GM04504 (cell line): ENCODE measurements around the gene CLTC.
"Not testable (repeated sequence)": the region's sequence is repeated elsewhere in the genome, so short reads cannot be mapped to it uniquely, and the experiment has no call there.

Source experiments
- DNase-seq: peaks from one replicate; pipeline ENCODE4 v3.0.0-alpha.2; 2012; ENCODE audit warnings: low read depth

The CLTC gene

DNA sequence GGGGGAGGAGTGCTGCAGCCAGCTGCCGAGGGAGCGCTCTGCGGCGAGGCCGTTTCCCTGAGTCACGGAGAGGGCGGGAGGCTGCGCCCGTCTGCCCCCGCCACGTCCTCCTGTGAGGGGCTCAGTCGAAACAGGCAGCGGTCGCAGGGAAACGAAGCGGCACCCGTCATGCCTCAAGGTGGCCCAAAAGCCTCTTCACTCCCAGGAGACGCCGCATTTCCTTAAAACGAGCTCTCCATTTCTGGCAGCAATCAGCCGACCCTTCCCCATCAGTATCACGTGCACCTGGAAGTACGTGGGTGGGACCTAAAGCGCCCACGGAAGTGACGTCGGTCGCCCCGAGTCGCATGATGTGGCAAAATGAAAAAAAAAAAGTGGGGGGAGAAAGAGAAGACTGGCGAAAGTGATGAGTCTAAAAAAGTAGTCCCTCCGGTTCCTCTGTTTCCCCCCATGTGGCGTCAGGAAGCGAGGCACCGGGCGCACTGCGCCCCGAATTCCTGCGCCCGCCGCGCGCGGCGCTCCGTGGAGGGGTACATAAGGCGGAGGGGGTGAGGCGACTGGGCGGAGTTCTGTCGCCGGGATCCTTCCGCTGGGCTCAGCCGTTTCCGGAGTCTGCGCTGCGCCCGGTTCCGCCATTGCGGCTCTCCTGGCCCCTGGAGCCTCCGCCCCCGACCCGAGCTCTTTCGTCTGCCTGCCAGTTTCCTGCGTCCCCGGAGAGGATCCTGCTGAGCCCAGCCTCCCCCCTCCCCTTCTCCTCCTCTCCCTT lies at the start of gene CLTC:
Gene CLTC (plus strand): TSS at position 598 of the 766 bp plus-strand sequence. CDS start 237 bp downstream, outside the sequence.
- DNase-seq, result peak; percentile 96

DNA sequence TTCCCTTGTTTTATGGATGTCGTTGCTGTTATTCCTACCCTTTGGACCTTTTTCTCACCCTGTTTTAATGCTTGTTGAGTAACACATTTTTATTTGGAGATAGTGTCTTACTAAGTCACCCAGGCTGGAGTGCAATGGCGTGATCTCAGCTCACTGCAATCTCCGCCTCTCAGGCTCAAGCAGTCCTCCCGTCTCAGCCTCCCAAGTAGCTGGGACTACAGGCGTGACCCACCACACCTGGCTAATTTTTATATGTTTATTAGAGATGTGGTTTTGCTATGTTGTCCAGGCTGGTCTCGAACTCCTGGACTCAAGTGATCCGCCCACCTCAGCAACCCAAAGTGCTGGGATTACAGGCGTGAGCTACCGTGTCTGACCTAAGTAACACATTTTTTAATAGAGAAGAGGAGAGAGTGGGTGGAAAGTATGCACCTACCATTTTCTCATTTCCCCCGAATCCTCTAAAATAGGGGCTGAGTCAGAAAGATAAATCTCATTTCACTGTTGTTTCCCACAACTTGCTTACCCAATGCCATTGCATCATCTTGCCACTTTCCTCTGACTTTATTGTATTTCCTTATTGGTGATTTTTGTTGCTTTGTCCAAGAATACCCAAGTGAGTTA lies 47.3 kb upstream of the CLTC start:
- peak; percentile 9 for DNase-seq

DNA sequence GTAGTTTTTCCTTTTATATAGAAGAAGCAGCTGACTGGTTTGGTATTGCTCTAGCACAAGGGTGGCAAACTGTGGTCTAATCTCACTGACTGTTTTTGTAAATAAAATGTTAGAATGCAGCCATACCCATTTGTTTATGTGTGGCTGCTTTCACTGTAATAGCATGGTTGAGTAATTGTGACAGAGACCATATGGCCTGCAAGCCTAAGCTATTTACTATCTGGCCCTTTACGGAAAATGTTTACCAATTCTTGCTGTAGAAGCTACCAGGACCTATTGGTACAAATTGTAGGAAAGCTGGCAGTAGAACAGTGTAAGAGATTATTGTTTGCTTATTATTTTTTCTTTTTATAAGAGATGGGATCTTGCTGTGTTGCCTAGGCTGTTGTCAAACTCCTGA lies 35.5 kb upstream of the CLTC start:
- not testable (repeated sequence) for DNase-seq

DNA sequence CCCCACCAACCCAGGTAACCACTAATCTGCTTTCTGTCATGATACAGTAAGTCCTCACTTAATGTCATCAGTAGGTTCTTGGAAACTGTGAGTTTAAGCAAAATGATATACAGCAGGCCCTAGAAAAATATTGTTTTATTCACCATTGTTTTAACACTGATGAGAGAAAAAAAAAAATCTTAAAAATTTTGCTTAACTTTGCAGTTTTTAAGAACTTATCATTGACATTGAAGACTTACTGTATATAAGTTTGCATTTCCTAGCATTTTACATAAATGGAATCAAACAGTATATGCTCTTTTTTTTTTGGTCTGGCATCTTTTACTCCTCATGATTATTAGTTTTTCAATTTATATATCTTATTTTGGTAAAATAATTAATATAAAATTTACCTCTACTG lies 19.5 kb upstream of the CLTC start:
- no peak for DNase-seq

DNA sequence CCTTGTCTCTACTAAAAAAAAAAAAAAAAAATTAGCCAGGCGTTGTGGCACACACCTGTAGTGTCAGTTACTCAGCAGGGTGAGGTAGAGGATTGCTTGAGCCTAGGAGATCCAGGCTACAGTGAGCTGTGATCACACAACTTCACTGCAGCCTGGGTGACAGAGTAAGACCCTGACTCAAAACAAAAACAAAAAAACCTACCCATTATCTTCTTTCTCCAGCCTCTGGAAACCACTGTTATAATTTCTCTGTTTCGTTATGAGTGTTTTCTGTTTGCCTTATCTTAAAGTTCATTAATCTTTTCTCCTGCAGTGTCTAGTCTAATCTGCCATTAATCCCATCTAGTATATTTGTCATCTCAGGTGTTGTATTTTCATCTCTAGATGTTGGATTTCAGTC lies 18.6 kb upstream of the CLTC start:
- no peak for DNase-seq

DNA sequence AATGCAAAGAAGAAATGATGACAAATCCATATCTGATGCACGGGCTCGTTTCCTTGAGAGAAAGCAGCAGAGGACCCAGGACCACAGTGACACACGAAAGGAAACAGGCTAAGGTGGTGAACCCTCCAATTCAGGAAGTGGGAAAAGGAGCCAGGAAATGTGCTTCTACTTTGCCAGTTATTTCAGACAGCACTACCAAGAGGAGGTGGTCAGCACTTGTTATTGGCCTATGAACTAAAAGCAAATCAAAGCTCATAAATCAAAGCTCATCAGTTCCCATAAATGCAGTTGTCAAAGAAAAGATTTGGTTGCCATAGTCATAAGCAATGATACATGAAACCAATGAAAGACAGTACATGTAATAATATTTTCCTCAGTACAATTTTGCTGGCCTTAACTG lies 12.6 kb upstream of the CLTC start:
- DNase-seq, result no peak

DNA sequence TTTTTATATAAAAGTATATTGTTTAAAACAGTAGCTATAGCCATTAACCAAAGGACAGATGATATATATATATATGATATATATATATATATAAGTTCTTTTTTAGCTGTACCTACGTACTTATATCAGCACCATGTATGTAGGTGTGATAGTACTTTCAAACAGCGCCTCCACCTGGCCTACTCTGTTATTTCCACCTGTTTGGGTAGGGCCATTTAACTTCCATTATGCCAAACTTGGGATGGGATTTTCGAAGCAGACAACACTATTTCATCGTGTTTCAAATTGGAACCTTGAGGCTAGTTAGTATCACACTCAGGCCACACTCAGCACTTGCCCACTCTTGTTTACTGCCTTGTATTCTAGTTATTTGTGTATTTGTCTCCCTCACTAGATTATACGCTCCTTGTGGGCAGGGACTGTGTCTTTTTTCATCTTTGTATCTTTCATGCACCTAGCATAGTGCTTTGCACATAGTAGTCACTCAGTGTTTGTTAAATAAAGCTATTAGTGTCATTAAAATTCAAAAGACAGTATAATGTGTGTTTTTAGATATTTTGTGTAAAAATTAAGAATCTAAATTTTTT lies 11.8 kb upstream of the CLTC start:
- no peak for DNase-seq

DNA sequence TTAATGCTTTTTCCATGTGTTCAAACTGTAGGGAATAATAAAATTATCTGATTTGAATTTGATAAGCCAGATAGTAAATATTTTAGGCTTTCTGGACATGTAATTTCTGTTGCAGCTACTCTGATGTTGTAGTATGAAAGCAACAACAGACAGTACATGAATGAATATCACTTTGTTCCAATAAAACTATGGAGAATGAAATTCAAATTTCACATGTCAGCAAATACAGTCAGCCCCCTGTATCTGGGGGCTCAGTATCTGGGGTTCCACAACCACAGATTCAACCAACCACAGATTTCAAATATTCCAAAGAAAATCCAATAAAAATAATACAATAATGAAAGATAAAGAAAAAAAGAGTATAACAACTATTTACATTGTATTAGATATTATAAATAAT lies 8.2 kb upstream of the CLTC start:
- DNase-seq, result no peak

DNA sequence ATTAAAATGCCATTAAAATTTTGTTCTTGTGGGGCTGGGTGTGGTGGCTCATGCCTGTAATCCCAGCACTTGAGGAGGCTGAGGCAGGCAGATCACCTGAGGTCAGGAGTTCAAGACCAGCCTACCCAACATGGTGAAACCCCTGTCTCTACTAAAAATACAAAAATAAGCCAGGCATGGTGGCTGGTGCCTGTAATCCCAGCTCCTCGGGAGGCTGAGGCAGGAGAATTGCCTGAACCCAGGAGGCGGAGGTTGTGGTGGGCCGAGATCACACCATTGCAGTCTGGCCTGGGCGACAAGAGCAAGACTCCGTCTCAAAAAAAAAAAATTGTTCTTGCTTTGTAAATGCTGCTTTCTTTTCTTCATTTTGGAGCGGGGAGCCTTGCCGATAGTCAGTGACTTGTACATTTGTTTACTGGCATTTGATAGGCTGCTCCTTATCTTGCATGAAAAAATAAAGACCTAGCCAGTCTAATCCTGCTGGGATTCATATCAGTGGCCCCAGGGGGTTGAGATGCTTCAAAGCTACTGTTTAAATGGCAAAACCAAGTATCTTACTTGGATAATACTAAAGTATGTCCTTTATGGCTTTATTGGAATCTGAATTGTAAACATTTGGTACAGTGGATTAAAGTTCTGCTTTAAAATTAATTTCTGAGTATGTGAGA lies 3.3 kb upstream of the CLTC start:
- no peak for DNase-seq

DNA sequence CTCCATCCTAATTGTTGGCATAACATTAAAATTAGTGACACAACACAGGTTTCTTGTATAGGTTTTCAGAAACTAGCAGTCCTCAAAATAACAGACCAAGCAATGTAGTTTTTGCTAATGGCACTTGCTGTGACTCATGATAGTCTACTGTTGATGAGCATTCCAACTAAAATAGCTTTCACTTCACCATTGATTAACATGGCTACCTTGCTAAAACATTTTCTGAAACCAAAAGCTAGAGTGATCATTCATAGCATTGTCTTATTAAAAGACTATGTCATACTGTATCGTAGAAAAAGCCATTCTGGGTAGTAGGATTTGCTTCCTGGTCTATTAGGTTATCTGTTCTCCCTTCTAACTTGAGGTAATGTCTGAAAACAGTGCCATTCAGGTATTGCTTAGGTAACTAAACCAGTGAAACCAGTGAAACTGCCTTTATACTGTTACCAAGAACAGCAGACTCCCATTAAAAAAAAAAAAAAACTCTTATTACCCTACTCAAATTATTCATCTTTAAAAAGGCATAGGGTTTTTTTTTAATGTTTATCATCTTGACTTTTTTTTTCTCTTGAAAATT lies 2.5 kb upstream of the CLTC start:
- no peak for DNase-seq

DNA sequence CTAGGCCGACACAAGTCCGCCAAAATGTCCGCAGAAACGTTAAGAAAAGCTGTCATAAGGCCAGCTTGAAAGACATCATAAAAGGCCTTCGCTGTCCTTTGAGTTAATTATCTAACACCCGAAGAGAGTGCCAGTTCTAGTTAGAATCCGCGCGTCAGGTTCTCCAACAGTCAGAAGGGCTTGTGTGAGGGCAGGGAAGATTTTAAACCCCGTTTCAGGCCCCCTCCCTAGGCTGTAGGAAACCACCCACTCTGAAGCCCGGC lies 729 bp upstream of the CLTC start:
- no peak for DNase-seq

DNA sequence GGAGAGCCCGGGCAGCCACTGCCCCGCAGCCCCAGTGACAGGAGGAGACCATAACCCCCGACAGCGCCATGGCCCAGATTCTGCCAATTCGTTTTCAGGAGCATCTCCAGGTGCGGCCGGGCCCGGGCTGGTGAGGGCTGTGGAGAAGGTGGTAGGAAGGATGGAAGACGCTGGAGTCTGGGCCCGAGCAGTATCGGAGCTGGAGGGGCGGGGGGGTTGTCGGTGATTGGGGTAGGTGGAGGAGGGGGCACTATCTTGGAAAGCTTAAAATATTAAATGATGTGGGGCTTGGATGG lies 317 bp downstream of the CLTC start:
- DNase-seq, result no peak

DNA sequence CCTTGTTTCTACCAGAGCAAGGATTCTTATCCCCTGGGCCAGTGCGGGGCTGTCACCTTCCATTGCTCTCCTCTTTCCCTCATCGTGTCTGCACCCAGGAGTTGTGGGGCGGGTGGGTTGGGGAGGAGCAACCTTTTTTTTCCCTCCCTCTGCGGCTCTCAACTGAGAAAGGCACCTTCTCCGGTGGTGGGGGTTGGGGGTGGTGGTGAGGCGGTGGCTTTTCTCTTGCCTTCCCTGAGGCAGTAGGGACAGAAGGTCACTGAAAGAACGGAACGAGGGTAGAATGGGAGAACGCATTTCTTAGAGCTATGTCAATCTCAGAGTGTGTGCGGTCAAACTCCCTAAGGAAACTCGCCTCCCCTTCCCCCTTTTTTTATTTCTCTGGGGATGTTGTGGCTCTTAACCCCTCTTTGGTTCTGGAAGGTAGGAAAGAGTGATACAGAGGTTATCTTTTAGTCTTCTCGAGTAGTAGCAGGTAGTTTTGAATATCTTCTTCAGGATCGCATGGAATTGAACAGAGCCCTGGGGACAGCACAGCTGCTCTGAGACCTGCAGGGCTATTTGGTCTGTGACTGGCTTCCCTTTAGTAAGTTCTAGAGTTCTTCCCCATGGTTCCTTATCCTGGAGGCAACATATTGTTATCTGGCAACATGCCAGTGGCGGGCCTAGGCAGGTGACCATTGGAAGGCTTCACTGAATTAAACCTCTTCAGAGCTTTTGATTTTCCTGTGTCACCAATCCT lies 994 bp downstream of the CLTC start:
- DNase-seq, result no peak

DNA sequence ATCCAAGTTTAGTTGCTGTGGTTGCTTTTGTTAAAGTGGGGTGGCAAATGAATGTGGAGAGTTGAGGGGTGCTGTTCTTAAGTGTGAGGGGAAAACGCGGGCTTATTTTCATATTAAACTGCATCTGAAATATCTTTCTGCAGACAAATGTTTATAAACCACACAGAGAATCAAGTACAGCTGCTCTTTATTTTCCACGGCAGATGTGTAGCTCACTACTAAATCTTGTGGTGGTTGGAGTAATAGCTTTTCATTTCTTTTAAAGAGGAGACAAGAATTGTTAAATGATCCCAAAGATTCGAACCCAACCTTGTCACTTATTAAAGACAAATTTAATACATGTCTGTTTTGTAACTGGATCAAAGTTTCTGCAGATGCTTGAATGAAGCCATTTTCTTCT lies 2.1 kb downstream of the CLTC start:
- no peak for DNase-seq

DNA sequence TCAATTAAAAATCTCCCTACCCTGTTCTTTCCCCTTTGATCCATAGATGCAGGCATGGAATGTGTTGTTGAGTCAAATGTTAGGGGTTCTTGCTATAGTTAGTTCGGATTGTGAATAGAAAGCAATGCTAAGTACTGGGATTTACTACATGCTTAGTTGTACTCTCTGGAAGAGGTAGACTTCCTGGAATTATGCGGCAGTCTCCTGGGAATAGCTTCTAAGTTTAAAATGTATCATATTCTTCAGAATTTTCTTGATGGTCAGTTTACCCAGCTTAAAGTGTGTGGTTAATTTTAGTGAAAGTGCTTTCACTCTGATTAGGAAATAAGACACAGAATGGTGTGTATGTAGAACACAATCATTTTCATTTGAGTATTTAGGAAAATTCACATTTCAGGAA lies 3.5 kb downstream of the CLTC start:
- DNase-seq, result no peak

DNA sequence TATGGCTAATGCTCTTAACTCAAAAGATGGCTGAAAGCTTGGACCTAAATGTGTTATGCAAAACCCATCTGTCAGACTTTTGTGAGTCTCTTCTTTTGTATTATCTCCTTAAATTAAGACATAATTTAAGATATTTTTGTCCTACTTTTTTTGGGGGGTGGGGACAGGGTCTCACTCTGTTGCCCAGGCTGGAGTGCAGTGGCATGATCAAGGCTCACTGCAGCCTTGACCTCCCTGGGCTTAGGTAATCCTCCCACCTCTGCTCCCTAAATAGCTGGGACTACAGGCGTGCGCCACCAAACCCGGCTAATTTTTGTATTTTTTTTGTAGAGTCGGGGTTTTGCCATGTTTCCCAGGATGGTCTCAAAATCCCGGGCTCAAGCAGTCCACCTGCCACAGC lies 7.1 kb downstream of the CLTC start:
- DNase-seq, result no peak

DNA sequence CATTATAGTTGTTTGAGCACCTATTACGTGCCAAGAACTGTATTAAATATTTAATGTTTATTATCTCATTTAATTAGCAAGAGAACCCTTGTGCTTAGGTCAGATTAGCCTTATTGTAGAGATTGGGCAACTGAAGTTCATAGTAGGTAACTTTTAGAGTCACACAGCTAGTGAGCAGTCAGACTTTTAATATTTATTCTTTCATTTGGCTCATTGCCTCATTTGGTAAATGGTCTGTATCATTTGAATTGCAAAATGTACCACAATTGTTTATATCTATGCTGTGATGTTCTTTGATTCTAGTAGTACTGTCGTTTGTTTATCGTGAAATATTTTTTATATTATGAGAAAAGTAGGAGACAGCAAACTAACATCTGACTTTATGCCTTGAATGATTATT lies 7.6 kb downstream of the CLTC start:
- DNase-seq, result no peak

DNA sequence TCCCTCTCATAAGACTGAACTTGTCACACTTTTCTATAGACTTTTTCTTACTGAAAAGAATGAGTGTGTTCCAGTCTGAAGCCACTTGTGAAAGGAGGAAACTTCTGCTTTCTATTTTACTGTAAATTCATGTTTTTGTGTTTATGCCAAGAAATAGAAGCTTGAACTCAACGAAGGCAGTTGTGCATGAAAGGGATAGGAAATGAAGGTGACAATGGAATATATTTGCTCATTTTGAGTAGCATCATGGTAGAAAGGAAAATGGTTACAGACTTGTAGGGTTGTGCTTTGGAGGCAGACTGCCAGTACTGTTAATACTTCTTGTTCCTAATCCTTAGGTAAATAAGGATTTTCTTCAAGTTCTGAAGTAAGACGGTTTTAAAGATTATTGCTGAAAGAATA lies 8.1 kb downstream of the CLTC start:
- DNase-seq, result no peak

DNA sequence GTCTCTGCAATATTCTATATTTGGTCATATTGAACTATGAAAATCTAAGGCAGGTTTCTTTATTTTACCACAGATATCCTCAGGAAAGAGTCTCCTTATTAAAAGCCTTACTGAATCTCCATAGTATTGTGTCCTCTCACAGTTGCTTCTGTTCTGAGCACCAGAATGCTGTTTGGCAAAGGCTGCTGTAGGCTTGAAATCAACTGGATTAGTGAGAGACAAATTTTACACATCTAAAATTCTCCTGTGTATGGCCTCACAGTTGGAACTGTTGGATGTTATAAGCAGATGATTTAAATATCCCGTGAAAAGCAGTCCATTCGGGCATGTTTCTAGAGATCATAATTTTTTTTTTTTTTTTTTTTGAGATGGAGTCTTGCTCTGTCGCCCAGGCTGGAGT lies 9.5 kb downstream of the CLTC start:
- DNase-seq, result no peak

DNA sequence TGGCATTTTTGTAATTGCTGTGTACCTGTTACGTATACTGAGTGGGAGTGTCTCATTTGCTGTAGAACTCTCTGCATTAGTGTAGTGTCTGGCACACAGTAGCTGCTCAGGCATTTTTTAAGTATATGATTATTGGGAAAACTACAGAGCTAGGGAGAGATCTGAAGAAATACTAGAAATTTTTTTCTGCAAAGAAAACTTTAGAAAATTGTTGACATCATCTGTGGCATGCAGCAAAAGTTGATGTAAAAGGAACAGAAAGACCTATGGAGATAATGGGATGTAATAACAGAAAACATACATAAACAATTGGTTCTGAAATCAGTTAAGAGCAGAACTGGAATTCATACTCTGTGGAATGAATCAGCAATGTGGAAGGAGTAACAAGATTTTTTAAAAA lies 11.6 kb downstream of the CLTC start:
- no peak for DNase-seq

DNA sequence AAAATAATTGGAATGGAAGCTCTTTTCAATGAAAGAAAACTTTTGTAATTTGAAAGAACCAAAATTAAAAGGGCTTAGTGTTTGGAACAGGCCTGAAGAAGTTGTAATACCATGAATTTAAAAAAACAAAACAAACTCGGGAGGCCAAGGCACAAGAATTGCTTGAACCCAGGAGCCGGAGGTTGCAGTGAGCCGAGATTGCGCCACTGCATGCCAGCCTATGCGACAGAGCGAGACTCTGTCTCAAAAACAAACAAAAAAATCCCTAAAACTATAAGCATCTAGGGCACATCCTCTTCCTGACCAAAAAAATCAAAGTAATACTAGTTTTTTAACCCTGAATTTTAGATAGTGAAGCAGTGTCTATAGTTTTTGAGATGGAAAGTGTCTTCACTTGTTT lies 12.7 kb downstream of the CLTC start:
- no peak for DNase-seq

DNA sequence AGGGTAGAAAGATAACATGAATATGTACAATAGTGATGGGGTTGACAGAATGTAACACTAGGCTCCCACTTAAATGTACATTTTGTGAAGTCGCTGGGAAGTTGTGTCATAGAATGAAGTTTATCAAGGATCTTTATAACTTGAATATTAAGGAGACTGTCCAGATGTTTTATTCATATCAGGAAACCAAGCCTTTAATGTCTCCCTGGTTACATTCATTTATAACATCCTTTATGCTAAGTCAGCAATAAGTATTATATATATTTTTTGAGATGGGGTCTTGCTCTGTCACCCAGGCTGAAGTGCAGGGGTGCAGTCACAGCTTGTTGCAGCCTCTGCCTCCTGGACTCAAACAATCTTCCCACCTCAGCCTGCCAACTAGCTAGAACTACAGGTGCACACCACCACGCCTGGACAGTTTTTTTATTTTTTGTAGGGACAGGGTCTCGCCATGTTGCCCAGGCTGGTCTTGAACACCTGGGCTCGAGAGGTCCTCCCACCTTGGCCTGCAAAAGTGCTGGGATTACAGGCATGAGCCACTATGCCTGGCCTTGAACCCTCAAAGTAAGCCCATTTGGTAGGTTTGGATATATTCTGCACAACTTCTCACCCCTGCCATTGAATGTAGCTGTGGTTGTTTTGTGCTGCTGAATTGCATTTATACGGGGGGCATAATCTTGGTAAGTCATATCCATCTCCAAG lies 14.1 kb downstream of the CLTC start:
- DNase-seq, result no peak
